ENCODE measurements around the gene NR3C1.
"Not testable (repeated sequence)": the region's sequence is repeated elsewhere in the genome, so short reads cannot be mapped to it uniquely, and the experiment has no call there.

NR3C1 gene

DNA sequence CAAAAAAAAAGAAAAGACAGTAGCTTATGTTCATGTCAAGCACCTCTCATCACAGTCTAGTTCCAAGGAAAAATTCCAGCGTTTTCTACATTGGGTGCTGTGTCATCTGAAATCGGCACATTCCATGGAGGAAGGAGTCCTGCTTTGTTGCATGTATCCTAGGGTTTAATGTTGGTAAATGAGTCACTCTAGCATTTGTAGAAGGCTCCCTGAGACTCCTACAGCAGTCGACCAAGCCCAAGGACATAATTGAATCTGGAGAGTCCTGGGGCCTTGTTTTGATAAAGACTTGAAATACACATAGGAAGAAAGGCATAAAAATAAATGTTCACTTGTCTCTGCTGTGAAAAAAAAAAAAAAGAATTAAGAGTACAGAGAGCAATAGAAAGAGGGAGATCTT lies 69.1 kb downstream of the NR3C1 start:
- not testable (repeated sequence) for DNase-seq

GRCh38 chr5:143331956-143332355 lies 71.5 kb downstream of the NR3C1 start:
- no peak for DNase-seq

DNA sequence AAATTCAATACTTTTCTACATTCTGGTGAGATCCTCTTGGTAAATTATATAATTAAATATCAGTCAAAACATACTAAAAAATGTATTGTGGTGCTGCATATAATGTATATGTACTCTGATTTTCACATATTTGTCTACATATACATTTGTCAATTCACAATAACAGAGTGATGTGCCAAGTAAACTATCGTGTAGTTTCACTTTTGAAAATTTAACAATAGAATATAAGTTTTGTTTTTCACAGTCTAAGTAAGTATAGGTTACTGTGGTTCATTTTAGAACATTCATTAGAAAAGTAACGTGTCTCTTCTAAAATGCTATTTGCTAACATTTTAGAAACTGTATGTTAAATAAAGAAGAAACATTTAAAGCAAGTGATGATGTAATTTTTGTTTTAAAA lies 73.6 kb downstream of the NR3C1 start:
- no peak for DNase-seq

DNA sequence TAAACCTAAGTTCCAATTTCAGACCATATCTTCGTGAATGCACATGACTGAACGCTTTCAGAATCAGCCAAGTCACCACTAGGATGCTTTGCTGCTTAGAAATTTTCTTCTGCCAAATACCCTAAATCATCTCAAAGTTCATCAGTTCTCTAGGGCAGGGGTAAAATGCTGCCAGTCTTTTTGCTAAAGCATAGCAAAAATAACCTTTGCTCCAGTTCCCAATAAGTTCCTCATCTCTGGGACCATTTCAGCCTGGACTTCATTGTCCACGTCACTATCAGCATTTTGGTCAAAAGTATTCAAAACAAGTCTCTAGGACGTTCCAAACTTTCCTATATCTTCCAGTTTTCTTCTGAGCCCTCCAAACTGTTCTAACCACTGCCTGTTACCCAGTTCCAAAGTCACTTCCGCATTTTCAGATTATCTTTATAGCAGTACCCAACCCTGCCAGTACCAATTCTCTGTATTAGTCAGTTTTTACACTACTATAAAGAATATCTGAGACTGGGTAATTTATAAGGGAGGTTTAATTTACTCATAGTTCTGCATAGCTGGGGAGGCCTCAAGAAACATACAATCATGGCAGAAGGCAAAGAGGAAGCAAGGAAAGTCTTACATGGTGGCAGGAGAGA lies 74.8 kb downstream of the NR3C1 start:
- DNase-seq, result no peak

DNA sequence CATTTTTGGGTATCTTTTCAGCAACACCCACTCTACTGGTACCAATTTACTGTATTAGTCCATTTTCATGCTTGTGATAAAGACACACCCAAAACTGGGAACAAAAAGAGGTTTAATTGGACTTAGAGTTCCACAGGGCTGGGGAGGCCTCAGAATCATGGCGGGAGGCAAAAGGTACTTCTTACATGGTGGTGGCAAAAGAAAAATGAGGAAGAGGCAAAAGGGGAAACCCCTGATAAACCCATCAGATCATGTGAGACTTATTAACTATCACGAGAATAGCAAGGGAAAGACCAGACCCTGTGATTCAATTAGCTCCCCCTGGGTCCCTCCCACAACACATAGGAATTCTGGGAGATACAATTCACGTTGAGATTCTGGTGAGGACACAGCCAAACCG lies 78.4 kb downstream of the NR3C1 start:
- DNase-seq, result not testable (repeated sequence)

DNA sequence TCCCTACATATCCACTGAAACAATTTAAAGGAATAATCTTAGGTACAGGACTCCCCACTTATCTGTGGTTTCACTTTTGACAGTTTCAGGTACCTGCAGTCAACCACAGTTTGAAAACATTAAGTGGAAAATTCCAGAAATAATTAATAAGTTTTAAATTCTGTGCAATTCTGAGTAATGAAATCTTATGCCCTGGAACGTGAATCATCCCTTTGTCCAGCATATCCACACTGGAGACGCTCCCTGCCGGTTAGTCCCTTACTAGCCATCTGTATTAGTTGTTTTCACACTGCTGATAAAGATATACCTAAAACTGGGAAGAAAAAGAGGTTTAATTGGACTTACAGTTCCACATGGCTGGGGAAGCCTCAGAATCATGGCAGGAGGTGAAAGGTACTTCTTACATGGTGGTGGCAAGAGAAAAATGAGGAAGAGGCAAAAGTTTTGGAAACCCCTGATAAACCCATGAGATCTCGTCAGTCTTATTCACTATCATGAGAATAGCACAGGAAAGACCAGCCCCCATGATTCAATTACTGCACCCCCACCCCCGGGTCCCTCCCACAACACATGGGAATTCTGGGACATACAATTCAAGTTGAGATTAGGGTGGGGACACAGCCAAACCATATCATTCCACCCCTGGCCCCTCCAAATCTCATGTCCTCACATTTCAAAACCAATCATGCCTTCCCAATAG lies 80.4 kb downstream of the NR3C1 start:
- DNase-seq, result not testable (repeated sequence)

DNA sequence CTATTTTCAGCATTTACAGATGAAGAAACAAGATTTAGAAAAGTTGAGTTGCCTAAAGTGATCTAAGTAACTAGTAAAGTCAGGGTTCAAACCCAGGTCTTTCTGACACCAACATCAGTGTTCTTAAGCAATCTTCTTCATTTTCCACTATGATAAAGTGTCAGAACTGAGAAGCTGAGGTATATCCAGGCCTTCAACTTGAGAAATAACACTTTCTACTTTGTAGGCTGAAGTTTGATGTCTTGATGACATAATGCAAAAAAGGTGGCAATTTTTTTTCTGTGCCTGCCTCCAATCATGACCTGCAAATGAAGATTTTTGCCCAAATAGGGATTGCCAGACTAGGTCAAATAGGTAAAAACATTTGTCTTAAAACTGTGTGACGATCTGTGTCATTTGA lies 81.3 kb downstream of the NR3C1 start:
- no peak for DNase-seq

- no peak for DNase-seq
Observed at GRCh38 chr5:143319437-143320227, 83.9 kb downstream of the NR3C1 start.

GRCh38 chr5:143318833-143319232 lies 84.7 kb downstream of the NR3C1 start:
- DNase-seq, result no peak

- DNase-seq, result no peak
Observed at GRCh38 chr5:143318270-143318669, 85.2 kb downstream of the NR3C1 start.

DNA sequence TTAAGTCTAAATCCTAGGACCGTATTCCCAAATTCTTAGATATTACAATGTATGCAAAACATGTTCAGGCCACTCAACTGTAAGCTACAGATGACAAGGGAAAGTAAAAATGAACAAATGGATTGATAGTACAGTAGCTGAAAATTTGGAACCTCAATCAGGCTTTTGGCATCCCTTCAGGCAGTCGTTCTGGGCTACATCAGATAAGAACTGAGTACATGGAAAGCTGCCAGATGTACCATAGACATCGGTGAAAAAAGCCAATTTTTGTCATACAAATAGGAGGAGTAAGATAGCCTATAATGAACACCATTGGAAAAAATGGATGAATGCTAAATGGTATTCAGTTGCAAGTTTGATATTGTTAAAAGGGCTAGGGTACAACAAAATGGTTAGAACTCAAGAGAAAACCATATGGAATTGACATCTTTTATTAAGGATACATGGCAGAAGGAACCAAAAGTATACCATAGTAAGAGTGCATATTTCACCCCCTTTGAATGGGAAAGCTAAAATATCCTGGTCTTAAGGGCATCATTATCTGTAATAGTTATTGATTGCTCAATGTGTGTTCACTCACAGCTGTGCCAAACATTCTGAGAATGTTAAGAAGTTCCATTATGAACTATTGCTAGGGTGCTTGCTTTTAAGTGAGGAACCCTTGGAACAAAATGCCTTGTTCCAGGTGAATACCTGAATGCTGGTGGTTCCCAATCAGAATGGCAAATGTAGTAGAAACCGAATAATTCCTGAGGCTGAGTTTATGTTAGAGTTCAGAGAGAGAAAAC lies 86.4 kb downstream of the NR3C1 start:
- DNase-seq, result no peak

DNA sequence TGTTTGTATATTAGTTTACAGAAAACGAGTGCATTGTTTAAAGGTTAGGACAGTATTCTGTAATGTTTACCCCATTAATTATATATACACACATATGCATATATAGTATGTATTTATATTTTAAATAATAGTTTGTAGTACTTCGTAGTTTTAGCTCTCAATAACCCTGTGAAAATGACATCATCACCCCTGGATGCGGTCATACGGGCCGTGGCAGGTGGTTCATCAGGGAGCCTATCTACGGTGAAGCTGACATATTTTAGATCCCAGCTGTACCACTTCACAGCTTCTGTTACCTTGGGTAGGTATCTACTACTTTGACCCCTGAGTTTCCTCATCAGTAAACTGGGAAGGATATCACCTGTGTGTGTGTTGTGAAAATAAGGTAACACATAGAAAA lies 87.1 kb downstream of the NR3C1 start:
- no peak for DNase-seq

GRCh38 chr5:143315929-143316328 lies 87.6 kb downstream of the NR3C1 start:
- no peak for DNase-seq

GRCh38 chr5:143315214-143315613 lies 88.3 kb downstream of the NR3C1 start:
- no peak for DNase-seq

GRCh38 chr5:143314659-143315058 lies 88.8 kb downstream of the NR3C1 start:
- DNase-seq, result no peak

GRCh38 chr5:143314099-143314498 lies 89.4 kb downstream of the NR3C1 start:
- no peak for DNase-seq

- DNase-seq, result no peak
Observed at GRCh38 chr5:143313298-143313852, 90.1 kb downstream of the NR3C1 start.

DNA sequence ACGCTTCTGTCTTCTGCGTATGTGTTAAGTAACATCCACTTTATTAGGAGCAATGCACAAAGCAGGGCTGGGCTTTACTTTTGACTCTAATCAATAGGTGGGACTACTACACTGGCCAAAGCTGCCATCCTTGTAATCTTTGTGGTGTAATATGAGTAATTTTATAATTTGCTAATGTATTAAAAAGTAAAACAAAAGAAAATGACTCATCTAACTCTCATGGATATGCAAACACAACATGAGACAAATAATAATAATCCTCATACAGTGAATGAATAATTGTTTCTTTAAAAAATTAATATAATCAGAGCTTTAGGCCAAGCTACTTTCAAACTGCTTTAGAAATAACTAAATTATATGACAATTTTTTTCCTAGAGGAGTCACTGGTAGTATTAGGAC lies 90.7 kb downstream of the NR3C1 start:
- no peak for DNase-seq

DNA sequence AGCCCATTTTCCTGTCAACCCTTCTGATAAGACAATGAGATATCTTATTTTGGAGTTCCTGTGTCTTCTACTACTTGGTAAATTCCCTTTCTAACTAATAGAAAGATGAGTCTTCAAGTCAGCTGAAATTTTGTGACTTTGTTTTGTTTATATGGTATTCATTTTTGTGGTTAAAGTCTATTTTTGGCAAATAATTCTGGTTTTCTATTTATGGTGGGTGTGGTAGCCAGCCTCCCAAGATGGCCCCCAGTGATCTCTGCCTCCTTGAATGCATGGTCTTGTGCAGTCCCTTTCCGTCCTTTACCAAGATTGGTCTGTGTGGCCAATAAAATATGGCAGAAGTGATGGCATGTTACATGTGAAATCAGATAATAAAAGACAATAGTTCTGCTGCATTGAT lies 91.5 kb downstream of the NR3C1 start:
- DNase-seq, result no peak

DNA sequence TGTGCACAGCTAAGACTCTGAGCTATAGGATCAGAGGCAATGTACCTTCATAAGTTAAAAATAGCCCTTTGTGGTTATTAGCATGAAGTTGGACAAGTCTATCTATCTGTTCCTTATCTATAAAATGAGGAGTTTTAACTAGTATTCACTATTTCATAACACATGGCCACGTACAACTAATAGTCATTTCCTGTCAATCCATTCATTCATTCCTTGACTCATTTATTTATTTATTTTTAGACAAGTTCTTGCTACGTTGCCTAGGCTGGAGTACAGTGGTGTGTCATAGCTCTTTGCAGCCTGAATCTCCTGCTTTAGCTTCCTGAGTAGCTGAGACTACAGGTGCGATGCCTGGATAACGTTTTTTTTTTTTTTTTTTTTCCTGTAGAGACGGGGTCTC lies 92.1 kb downstream of the NR3C1 start:
- no peak for DNase-seq

DNA sequence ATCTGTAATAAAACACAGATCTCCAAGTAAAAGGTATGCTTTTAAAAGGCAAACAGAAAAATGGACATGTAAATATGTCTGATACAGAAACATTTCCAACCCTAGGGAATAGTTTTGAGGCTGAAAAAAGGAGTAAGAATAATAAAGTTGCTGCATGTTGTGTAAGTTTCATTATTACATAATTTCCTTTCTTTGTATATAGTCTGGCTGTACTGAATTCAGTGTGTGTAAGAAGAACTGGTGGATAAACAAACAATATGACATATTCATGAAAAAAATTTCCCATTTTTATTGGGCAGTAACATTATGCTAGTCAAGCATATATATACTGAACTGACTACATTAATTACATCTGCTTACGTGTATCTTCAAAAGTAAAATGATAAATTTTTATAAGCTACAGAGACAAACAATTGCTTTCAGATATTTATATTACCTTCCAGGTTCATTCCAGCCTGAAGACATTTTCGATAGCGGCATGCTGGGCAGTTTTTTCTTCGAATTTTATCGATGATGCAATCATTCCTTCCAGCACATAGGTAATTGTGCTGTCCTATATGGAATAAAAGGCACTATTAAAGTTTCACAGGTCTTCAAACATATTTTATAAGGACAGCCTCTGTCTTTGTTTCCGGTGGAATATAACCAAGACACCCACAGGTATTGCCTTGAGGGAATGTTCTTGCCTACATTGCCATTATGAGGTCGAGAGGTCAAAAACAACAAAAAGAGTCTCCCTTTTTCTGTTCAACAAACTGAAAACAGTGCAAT lies 93.6 kb downstream of the NR3C1 start:
- DNase-seq, result no peak

DNA sequence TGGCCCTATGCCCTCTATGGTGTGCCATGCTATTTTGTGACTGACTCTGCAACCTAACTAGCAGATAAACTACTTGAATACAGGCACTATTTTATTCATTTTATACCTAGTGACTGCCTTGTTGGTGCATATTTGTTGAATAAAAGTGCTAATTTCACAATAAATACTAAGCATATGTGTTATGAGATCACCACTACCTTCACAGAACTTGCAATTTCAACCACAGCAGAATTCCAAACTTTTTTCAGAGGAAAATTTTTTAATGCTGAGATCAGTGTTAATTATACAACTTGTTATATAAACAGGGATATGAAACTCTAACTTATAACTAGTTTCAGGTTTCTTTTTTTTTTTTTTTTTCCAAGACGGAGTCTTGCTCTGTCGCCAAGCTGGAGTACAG lies 94.8 kb downstream of the NR3C1 start:
- no peak for DNase-seq
